K562 (cell line): Measurements from ENCODE around the gene SEMA3F. TPM values are rescaled to one million over a fixed set of nuclear protein-coding genes. Genes with fewer than 3 reads are reported as not detected.

Experiments used
- ASH1L ChIP-seq: fragments of 450-650 bp; IDR thresholded peaks from 2 replicates; pipeline ENCODE4 v1.6.1; 2018; ENCODE audit warnings: borderline replicate concordance, mild to moderate bottlenecking, low read depth; ENCODE audit not compliant: partially characterized antibody
- DMBX1 ChIP-seq: fragments of 250-450 bp; sonication (Bioruptor Pico); IDR thresholded peaks from 2 replicates; pipeline ENCODE4 v1.8.0; 2022; ENCODE audit warnings: inconsistent platforms, mild to moderate bottlenecking, moderate library complexity, borderline replicate concordance
- EGR1 ChIP-seq: fragments of 450-650 bp; conservative IDR thresholded peaks from 2 replicates; pipeline ENCODE4 v1.6.1; 2017; ENCODE audit warnings: mild to moderate bottlenecking
- NCOA2 ChIP-seq, 2 experiments: fragments of 450-650 bp; IDR thresholded peaks; 2 replicates each; pipeline ENCODE4 v1.6.1; 2018; ENCODE audit warnings: mild to moderate bottlenecking in 2 of 2, moderate library complexity in 1 of 2; ENCODE audit not compliant: partially characterized antibody in 2 of 2
- NEUROD1 ChIP-seq: fragments of 150-350 bp; IDR thresholded peaks from 2 replicates; pipeline ENCODE4 v1.6.1; 2014; ENCODE audit warnings: borderline replicate concordance, low read length, low read depth; ENCODE audit not compliant: partially characterized antibody
- NFIX ChIP-seq: fragments of 250-450 bp; sonication (Bioruptor Pico); IDR thresholded peaks from 2 replicates; pipeline ENCODE4 v1.4.0; 2020; ENCODE audit warnings: low read depth, mild to moderate bottlenecking, moderate library complexity
- PHF20 ChIP-seq: fragments of 450-650 bp; IDR thresholded peaks from 2 replicates; pipeline ENCODE4 v1.6.1; 2018; ENCODE audit not compliant: partially characterized antibody
- POLR2A ChIP-seq: fragments of 450-650 bp; conservative IDR thresholded peaks from 2 replicates; pipeline ENCODE4 v1.6.1; 2016
- STAG1 ChIP-seq: sonication (generic); formaldehyde crosslinking; IDR thresholded peaks from 2 replicates; pipeline ENCODE4 v1.5.0; 2020; ENCODE audit warnings: missing genetic modification reagents, borderline replicate concordance
- YY1 ChIP-seq, 3 experiments: IDR thresholded peaks; 2 replicates each; pipeline ENCODE4 v1.6.1; 2011; ENCODE audit warnings: low read length in 2 of 3, mild to moderate bottlenecking in 2 of 3, moderate library complexity in 2 of 3, borderline replicate concordance in 1 of 3, control low read depth in 1 of 3, low read depth in 1 of 3; ENCODE audit not compliant: insufficient read depth in 3 of 3, insufficient replicate concordance in 2 of 3, control insufficient read depth in 1 of 3, insufficient read length in 1 of 3; ENCODE audit errors: extremely low read depth in 1 of 3
- ZBTB1 ChIP-seq: sonication (generic); formaldehyde crosslinking; IDR thresholded peaks from 2 replicates; pipeline ENCODE4 v1.8.1; 2023; ENCODE audit warnings: missing genetic modification reagents, low read depth, mild to moderate bottlenecking, borderline replicate concordance
- ZEB2 ChIP-seq: fragments of 450-650 bp; IDR thresholded peaks from 2 replicates; pipeline ENCODE4 v1.6.1; 2016
- polyA plus RNA-seq, 8 experiments: library from polyadenylated mRNA; depleted of rRNA in 4 of 8; stranded (reverse) in 5 of 8; unstranded in 3 of 8; fragments of >200 nt; fragmentation: Nextera tagmentation in 2 of 8; fragmentation: Illumina TruSeq in 1 of 8; extraction: Ambion mirVana in 2 of 8; extraction: Trizol in 1 of 8; gene quantifications; 2 replicates each; pipeline versions ENCODE4 v1.2.1 to v1.2.3, GENCODE V29; 2011 to 2014; ENCODE audit warnings: inconsistent platforms in 1 of 8, missing spikeins in 1 of 8
- total RNA-seq, 7 experiments: library from RNA; depleted of rRNA in 6 of 7; stranded (reverse); fragments of >200 nt in 6 of 7; fragmentation: Illumina TruSeq in 2 of 7; extraction: Trizol in 2 of 7; gene quantifications; 2 replicates each; pipeline versions ENCODE4 v1.2.1 to v1.2.3, GENCODE V29; 2011 to 2021; ENCODE audit warnings: low replicate concordance in 1 of 7
- TF ChIP-seq, protein P1 (sequence below): fragments of 250-450 bp; sonication (Bioruptor Pico); IDR thresholded peaks from 2 replicates; pipeline ENCODE4 v1.8.0; 2022; ENCODE audit warnings: moderate library complexity, mild to moderate bottlenecking, inconsistent platforms
- TF ChIP-seq, protein P2 (sequence below): fragments of 450-650 bp; conservative IDR thresholded peaks from 2 replicates; pipeline ENCODE4 v1.6.1; 2016; ENCODE audit warnings: missing genetic modification characterization, low read depth, mild to moderate bottlenecking, control low read depth, missing compliant biosample characterization
- TF ChIP-seq, protein P3 (sequence below), 2 experiments: fragments of 450-650 bp; conservative IDR thresholded peaks; 2 replicates each; pipeline ENCODE4 v1.6.1; 2017; ENCODE audit warnings: mild to moderate bottlenecking in 2 of 2, moderate library complexity in 2 of 2
- TF ChIP-seq, protein P4 (sequence below): fragments of 450-650 bp; IDR thresholded peaks from 2 replicates; pipeline ENCODE4 v1.6.1; 2016; ENCODE audit warnings: borderline replicate concordance
- TF ChIP-seq, protein P5 (sequence below): fragments of 450-650 bp; conservative IDR thresholded peaks from 2 replicates; pipeline ENCODE4 v1.6.1; 2016; ENCODE audit warnings: missing genetic modification characterization, low read depth, mild to moderate bottlenecking, missing compliant biosample characterization, moderate library complexity

The SEMA3F gene
- total and polyA plus RNA-seq, 9 of the 15 experiments (the other 6 are each of a cell fraction or from before 2014, with no cell fraction given), result 0.58 to 3.0 (median 2.0) TPM; not detected in 2

DNA sequence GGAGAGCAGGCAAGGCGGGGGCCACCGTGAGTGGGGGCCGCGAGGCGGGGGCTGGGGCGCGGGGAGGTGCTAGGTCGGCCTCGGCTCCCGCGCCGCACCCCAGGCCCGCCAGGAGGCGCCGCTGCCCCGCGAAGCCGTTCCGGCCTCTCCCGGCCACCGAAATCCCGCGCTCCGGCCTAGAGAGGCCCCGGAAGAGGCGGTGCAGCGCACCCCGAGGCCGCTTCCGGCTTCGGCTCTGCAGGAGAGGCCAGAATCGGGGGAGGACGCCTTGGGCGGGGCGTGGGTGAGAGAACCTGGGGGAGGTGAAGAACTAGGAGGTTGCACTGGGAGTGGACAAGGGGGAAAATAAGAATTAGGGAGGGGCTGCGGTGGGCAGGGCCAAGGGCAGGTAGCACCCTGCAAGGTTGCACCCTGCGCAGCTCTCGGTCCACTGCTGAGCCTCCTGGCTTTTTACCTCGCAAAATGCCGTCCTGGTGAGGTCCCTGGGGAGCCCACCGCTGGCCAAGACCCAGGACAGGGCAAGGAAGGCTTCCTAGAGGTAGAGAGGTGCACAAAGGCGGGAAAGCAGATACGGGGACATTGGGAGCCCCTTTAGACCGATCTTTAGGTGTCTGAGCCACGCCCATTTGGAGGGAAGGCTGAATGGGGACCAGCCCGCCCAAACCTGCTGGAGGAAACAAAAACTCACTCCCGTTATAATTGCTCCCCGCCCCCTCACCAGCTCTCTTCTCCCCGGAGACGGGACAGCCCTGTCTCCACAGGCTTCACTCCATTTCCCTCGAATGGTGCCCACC, 72.5 kb downstream of the SEMA3F start (continued):
- TF ChIP-seq NEUROD1 (peak; percentile 29), STAG1 (CRISPR knock-in tag) (peak; percentile 63; the same call in 1 of the 2 replicates), DMBX1 (no peak), ZBTB1 (CRISPR knock-in tag) (0 out of 2 replicates have a peak, but pooled peaks have one; percentile 33), NFIX (CRISPR knock-in tag) (no peak), YY1 (IDR thresholded peaks at IDR 0.05; ENCODE audit: borderline replicate concordance in 1 of 3, control insufficient read depth in 1 of 3, extremely low read depth in 1 of 3, insufficient read depth in 3 of 3, insufficient read length in 1 of 3, insufficient replicate concordance in 2 of 3, low read depth in 1 of 3, low read length in 2 of 3) (peak in 2 of 3 experiments; percentile 51 to 54), EGR1 (peak; percentile 93), NCOA2 (IDR thresholded peaks at IDR 0.05; ENCODE audit: partially characterized antibody in 2 of 2) (no peak), ASH1L (no peak), ZEB2 (peak; percentile 60), POLR2A (0 out of 2 replicates have a peak, but pooled peaks have one; percentile 48), PHF20 (peak; percentile 69)
- TF ChIP-seq, protein P1, sequence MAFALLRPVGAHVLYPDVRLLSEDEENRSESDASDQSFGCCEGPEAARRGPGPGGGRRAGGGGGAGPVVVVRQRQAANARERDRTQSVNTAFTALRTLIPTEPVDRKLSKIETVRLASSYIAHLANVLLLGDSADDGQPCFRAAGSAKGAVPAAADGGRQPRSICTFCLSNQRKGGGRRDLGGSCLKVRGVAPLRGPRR (CRISPR knock-in tag), result no peak
- TF ChIP-seq, protein P2, sequence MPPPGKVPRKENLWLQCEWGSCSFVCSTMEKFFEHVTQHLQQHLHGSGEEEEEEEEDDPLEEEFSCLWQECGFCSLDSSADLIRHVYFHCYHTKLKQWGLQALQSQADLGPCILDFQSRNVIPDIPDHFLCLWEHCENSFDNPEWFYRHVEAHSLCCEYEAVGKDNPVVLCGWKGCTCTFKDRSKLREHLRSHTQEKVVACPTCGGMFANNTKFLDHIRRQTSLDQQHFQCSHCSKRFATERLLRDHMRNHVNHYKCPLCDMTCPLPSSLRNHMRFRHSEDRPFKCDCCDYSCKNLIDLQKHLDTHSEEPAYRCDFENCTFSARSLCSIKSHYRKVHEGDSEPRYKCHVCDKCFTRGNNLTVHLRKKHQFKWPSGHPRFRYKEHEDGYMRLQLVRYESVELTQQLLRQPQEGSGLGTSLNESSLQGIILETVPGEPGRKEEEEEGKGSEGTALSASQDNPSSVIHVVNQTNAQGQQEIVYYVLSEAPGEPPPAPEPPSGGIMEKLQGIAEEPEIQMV, result no peak
- TF ChIP-seq, protein P3, sequence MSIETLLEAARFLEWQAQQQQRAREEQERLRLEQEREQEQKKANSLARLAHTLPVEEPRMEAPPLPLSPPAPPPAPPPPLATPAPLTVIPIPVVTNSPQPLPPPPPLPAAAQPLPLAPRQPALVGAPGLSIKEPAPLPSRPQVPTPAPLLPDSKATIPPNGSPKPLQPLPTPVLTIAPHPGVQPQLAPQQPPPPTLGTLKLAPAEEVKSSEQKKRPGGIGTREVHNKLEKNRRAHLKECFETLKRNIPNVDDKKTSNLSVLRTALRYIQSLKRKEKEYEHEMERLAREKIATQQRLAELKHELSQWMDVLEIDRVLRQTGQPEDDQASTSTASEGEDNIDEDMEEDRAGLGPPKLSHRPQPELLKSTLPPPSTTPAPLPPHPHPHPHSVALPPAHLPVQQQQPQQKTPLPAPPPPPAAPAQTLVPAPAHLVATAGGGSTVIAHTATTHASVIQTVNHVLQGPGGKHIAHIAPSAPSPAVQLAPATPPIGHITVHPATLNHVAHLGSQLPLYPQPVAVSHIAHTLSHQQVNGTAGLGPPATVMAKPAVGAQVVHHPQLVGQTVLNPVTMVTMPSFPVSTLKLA (conservative IDR thresholded peaks at IDR 0.05), result peak; percentile 25 to 74; a peak in 2 of 4 replicates
- TF ChIP-seq, protein P4, sequence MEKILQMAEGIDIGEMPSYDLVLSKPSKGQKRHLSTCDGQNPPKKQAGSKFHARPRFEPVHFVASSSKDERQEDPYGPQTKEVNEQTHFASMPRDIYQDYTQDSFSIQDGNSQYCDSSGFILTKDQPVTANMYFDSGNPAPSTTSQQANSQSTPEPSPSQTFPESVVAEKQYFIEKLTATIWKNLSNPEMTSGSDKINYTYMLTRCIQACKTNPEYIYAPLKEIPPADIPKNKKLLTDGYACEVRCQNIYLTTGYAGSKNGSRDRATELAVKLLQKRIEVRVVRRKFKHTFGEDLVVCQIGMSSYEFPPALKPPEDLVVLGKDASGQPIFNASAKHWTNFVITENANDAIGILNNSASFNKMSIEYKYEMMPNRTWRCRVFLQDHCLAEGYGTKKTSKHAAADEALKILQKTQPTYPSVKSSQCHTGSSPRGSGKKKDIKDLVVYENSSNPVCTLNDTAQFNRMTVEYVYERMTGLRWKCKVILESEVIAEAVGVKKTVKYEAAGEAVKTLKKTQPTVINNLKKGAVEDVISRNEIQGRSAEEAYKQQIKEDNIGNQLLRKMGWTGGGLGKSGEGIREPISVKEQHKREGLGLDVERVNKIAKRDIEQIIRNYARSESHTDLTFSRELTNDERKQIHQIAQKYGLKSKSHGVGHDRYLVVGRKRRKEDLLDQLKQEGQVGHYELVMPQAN, result peak; percentile 44; the same call in 1 of the 2 replicates
- TF ChIP-seq, protein P5, sequence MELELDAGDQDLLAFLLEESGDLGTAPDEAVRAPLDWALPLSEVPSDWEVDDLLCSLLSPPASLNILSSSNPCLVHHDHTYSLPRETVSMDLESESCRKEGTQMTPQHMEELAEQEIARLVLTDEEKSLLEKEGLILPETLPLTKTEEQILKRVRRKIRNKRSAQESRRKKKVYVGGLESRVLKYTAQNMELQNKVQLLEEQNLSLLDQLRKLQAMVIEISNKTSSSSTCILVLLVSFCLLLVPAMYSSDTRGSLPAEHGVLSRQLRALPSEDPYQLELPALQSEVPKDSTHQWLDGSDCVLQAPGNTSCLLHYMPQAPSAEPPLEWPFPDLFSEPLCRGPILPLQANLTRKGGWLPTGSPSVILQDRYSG (tag), result no peak
